Stimulated activated naive CD4-positive, alpha-beta T cell treated with Interleukin-2 at 50 U/mL for 16 hours (primary cell): ENCODE data around the gene GP9.
"Not testable (repeated sequence)": the region's sequence is repeated elsewhere in the genome, so short reads cannot be mapped to it uniquely, and the experiment has no call there.

Experiments
- DNase-seq: peaks from one replicate; lab custom pipeline; 2025; lab: John Stamatoyannopoulos, UW

GP9 gene

DNA sequence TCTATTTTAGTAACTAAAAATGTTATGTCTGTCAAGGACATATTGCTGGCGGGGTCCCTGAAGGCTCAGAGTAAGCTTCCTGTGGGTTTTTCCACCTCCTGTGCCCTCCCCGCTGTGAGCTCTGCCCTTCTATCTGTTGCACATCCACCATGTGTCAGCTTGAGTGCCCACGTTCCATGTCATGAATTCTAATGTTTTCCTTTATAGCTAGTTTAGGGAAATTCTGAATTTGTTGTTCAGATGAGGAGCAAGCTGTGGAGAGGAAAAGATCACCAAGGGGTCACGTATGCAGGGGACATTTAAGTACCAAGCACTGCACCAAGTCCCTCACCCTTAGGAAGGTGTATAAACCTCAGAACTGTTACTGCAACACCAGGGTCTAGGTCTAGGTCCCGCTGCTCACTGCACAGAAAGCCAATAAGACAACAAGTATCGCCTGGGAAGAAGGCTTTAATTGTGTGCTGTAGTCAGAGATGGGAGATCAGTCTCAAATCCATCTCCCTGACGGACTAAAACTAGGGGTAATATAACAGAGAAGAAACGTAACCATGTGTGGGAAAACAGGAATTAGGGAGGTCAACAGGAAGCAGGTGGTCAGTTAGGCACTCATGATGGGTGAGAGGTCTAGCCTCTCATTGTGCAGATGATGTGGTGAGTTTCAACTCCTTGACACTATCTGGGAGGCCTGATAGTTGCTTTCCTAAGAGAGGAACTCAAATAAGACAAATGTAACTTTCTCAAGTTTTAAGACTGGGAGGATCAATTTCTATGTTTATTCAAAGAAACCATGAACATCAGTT is 9.7 kb downstream of the GP9 start:
- DNase-seq, result no peak

DNA sequence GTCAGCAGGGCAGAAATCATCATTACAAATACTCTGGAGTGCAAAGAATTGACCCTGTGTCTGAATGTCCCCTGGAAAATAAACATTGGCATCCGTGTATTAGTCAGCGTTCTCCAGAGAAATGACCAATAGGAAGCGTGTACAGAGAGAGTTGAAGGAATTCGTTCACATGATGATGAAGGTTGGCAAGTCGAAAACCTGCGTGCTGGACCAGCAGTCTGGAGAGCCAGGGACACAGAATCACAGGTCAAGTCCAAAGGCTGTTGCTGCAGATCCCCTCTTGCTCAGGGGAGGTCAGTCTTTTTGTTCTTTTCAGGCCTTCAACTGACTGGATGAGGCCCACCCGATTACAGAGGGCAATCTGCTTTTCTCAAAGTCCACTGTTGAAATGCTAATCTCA is 16.6 kb downstream of the GP9 start:
- no peak for DNase-seq

DNA sequence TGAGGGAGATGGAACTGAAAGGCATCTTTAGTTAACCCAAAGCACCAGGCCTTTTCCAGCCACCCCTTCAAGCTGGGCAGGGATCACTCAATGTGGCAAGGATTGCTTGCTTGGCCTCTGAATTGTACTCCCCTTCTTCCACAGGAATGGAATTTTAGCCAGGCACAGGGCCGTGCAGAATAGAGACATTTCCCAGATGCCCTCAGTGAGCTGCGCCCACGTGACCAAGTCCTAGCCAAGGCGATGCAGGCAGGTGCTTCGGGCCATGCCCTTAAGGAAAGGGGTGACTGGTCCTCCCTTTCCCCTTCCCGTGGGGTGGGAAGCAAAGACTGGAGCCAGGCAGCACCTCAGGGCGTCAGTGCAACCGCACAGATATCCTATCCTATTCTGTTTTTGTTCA is 17.9 kb downstream of the GP9 start:
- no peak for DNase-seq

DNA sequence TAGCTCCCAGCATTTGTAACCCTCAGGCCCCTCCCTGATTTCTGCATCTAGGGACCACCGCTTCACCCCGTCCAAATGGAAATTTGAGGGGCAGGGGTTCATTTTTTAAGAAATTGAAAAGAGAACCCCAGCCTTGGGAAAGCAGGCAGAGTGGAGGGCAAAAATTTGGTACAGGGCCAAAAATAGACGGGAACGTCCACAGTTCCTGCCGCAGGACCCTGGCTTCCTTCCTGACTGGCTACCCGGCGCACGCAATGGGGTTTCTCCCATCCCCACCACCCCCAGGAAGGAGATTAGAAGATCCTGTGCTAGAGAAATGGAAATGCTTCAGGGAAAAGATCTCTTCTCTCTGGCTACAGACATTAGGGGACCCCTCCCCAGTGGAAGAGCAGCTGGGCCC is 20.9 kb downstream of the GP9 start:
- DNase-seq, result no peak

DNA sequence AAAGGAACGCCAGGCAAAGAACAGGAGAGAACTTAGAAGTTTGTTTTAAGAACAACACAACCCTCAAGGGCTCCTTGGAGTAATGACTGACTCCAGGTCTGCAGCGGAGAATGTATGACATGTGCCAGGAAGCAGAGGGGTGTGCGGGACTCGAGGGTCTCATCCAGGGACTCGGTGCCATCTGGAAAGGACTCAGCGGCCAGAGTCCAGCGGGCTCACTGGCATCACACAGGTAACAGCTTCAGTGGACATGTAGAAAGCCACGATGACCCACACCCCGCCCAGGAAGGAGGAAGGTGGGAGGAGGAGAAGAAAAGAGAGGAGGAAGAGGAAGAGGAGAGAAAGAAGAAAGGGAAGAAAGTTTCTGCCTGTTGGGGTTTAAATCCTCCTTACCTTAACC is 21.4 kb downstream of the GP9 start:
- no peak for DNase-seq

DNA sequence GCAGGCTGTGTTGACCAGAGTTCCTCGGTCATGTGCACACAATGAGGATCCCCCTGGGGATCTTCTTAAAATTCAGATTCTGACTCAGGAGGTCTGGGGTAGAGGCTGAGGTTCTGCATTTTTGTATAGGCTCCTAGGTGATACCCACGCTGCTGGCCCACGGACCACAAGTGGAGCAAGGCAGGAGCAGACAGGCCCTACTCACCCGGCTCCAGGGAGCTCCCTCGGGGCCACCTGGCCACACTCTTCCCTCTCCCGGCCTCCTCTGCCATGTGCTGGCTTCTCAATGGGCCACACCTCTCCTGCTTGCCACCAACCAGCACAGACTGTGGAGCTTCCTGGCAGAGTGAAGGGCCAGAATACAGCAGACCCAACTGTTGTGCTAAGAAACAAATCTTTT is 23.9 kb downstream of the GP9 start:
- no peak for DNase-seq

DNA sequence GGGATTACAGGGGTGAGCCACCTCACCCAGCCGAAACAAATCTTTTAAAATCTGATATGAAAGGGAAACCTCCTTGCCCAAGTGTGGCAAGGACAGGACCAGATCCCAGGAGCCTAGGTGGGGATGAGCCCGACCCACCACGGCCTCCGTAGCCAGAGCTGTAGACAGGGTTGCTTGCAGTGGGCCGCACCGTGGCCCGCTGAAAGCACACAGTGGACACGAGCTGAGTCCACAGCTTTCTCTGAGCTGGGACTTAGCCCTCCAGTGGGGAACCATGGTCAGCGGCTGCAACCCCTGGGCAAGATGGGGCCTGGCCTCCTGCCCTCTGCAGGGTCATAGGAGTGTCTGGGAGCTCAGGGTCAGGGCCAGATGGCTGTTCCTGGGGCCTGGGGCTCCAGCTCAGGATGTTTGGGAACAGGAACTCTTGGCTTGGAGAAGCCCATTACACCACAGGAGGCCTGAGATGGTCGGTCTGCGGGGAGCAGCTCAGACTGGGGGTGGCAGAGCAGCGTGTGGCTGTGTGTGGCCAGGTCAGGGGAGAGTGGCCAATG is 24.7 kb downstream of the GP9 start:
- DNase-seq, result no peak

DNA sequence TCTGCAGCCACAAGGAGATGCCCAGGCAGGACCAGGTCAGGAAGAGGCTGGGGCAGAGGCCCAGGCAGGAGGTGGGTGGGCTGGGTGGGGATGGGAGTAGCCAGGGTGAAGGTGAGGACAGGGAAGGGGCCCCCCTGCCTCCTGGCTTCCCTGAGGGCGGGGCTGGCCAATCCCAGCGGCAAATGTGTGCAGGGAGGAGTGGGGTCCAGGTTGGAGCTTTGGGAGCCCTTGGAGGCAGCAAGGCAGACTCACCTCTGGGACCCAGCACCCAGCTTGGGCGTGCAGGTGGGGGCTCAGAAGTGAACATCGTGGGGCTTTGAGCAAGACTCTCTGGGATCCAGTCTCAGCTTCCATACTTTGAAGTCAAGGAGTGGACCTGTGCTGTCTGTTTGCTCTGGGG is 25.2 kb downstream of the GP9 start:
- no peak for DNase-seq

DNA sequence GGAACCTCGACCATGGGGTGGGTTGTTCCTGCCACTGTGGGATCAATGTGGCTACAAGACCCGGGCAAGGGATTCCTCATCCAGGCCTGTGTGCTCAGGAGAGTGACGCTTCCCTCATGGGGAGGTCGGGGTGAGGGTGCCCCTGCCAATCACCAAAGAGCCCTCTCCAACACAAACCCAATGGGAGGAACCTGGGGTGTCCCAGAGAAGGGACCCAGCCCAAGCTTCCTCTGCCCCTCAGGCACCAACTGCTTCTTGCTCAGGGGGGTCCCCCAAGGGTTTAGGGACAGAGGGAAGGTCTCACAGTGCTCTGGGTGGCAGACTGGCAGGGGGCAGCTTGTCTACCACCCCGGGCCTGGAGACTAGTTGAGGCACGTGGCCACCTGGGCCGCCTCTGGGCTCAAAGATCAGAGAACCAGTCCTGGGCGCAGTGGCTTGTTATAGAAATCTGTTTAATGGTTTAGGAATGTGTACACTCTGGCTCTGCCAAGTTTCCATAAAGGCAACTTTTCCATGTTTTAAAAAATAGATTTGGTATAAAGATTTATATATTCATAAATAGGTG is 26.6 kb downstream of the GP9 start:
- DNase-seq, result no peak

DNA sequence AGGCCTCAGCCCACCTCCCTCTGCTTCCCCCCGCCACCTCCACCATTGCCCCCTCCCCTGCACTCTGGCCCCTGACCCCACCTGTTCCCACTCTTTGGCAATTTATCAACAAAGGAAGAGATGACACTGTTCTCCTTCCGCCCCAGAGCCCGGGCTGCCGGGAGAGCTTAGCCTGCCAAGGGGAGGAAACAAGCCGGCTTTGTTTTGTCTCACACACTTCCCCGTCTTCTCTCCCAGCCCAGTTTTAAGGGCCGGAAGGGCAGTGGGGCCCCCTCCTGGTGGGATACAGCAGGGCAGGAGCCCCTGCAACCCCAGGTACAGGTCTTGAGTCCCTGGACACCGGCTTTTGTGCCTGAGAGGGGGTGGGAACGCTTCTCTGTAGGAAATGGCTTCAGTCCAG is 27.3 kb downstream of the GP9 start:
- not testable (repeated sequence) for DNase-seq

DNA sequence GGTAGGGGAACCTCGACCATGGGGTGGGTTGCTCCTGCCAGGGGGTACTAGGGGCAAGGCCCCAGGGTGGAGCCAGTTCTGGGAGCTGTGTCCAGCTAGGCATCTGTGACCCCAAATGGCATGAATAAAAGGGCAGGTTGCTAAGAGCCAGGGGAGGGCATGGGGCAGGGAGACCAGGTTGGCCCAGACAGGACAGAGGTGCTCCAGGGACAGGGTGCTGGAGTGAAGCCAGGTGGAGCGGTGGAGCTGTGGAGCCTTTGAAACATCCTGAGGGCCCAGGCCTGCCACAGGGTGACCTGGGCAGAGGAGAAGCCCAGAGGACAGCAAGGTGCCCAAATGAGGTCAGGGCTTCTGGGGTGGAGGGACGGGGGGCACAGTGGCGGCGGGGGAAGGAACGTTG is 27.7 kb downstream of the GP9 start:
- not testable (repeated sequence) for DNase-seq

DNA sequence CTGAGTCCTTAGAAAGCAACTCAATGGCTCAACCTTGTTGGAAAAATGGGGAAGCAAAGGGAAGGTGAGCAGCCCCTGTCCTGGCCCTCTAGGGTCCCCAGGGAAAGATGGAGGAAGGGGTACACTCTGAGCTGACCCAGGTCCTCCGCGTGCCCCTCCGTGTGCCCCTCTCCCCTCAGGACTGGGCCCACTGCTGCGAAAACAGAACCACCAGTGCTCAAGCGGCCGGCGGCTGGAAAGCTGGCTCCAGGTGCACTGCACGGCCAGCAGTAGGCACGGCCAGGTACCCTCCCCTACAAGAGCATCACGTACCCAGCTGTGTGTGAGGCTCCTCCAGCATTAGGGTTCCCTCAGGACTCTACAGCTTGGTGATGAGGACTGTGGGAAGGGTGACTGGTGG is 34.7 kb downstream of the GP9 start:
- no peak for DNase-seq

DNA sequence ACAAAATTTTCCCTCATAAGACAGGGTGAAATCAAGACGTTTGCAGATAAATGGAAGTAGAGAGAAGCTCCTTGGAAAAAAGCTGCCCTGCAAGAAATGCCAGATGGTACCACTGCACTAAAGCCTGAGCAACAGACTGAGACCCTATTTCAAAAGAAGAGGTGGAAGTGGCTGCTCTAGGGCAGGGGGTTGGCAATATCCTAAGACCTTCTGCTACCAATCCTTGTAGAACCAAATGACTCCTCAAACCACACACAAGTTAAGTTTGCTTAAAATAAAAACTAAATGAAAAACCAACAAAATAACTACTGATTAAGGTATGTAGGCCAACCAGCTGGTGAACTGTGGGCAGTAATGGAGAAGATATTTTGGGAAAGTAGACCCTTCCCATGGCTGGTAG is 39.7 kb downstream of the GP9 start:
- DNase-seq, result no peak

DNA sequence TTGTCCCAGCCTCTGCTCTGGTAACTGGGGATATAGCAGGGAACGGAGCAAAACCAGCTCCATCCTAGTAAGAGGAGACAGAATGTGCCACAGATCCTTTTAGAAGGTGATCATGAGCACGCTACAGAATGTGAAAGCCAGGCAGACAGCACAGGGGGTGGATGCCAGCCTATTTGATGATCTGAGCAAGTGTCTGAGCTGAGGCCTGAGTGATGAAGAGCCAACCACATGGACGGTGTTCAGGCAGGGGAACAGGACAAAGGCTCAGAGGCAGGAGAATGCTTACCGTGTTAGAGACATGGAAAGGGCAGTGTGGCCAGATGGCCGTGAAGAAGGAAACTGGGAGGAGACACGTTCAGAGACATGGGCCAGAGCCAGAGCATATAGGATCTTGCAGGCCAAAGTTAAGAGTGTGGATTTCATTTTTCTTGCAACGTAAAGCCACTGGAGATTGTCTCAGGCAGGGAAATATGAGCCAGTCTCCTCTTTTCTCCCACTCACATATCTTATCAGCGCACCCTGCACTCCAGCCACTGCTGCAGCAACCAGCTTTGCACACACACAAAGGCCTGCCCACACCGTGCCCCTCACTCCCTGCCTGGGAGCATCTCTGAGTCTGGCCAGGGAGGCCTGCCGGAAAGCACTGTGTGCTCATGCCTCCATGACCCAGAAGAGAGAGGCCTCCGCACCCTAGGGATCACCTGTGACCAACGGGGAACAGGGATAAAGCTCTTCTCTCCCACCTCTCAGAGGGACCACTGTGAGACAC is 41.0 kb downstream of the GP9 start:
- no peak for DNase-seq

DNA sequence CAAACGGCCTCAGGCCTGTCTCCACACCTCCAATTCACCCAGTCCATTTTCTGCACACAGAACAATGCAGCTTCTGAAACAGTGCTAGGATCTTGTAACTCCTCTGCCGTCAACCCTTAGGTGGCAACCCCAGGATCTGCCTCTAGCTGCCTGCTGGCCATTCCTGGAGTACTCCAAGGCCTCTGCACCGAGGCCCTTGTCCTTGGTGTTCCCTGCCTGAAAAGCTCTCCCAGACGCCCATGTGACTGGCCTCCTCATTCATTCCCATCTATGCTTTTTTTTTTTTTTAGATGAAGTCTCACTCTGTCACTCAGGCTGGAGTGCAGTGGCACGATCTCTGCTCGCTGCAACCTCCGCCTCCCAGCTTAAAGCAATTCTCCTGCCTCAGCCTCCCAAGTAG is 42.7 kb downstream of the GP9 start:
- DNase-seq, result no peak

DNA sequence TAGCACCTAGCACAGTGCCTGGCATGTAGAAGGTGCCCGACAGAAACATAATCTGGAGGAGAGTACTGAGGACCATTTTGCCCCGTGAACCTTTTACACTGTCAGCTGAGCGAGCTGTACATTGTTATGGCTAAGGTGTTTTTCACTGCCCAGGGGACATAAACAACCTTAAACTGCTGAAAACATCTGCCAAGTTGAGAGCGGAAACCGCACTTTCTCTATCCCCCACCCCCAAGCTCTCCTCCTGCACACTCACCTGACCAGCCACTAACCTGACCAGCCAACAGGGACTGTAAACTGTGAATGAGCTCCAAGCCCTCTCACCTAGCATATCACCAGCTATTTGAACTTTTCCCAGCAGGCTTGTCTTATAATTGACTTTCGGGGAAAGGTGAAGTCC is 43.5 kb downstream of the GP9 start:
- no peak for DNase-seq

DNA sequence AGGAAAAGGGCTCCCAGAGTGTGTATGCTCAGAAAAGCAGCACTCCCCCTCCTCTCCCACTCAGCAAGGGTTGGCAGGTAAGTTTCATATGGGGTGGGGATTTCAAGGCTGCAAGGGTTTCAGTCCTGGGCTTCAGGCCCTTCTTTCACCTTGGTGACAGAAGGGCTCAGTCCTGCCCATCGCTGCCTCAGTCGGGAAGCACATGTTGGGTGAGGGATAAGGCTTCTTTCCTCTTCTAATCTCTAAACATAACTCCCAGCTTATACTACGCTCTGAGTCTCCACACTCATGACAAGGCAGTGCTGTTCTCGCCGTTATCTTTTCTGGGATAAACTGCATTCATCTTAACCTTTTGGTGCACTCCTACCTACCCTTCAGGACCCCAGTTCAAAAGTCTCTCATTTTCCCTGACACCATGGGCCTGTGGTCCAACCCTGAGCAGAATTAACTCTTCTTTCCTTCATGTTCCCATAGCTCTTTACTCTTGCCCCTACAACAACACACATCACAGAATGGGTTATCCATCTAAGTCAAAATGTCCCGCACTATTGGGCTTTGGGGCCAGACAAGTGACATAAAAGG is 44.0 kb downstream of the GP9 start:
- DNase-seq, result no peak

DNA sequence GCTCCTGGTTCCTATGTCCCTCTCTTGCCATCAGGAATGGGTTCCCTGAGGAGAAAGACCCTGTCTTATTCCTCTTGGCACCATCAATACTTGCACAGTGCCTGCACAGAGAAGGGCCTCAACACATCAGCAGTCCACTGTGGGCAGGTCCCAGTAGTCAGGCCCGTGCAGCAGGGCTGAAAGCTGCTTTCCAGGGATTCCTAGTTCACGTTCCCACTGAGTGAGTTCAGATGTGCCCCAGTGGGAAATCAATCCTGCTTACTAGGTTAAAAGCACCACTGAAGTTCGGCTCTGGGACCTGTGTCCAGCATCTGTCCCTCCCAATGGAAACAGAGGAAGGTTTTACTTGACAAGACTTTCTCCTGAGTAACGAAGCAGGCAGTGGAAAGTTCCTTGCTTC is 45.3 kb downstream of the GP9 start:
- no peak for DNase-seq

DNA sequence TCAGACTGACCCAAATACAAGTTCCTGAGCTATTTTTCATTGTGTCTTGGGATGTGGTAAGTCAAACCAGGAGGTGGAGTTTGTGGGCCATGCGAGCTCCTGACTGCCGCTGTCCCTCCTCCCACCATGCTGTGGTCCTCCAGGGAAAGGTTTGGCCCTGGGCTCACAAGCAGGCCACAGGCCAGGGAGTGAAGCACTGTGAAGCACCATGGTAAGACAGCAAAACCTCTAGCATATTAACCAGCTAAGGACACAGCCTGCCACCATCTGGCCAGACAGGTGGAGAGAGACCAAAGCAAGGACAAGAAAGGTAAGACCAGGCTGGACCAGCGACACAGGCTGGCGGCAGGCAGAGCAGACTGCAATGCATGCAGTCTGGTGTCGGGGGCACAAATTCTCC is 45.7 kb downstream of the GP9 start:
- no peak for DNase-seq

DNA sequence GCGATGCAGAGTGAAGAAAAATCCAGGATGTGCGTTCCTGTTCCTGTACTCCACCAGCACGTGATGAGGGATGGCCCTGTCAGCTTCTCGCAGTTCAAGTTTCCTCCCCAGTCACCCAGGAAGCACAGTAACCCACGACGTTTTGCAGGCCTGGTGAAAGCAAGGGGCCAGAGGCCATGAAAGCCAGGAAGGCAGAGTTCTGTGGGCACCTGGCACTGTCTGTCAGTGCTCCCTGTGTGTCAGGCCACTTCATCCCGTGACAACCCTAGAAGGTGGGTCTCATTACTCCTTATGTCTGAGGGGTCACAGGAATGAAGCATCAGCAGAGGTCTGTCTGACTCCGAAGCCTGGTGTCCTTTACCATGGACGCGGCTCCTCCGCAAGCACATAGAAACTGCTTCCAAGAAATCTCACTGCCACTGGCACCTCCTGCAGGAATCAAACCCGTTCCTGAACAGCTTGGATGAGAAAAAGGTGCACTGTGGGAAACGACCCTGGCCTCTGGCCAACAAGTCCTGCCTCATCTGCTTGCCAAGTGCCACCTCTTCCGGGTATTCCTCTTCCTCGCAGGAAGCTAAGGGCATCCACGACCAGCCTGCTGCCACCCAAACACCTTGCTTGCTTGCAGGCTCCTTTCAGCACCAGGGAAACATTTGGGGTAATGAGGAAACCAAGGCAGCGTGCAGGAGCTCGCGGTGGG is 46.4 kb downstream of the GP9 start:
- no peak for DNase-seq

DNA sequence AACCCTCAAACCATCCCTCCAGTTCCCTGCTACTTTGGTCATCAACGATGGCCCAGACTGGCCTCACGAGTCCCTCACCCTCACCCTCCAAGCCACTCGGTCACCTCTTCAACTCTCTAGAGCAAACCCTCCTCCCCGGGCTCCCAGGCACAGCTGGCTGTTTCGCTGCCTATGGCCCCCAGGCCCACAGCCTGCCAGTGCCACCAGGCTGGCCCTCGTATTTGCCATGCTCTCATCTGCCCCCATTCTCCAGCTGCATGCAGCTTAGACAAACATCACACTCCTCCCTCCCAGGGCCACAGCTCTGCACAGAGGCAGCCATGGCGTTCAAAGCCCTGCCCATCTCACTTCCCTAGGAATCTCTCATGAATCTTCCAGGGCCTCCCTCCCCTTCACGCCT is 47.2 kb downstream of the GP9 start:
- DNase-seq, result no peak
